ENCODE measurements around the gene NCOR2. TPM values are rescaled to one million over a fixed set of nuclear protein-coding genes. Genes with fewer than 3 reads are reported as not detected.

Gene NCOR2
- total and polyA plus RNA-seq, 8 donors, result 60.1 to 331 (median 96.4) TPM

GRCh38 chr12:124543590-124544310, 23.7 kb downstream of the NCOR2 start:
- intact Hi-C loops (cut with DNase I), result no loop called here
- TF ChIP-seq CTCF (IDR thresholded peaks at IDR 0.05), result no peak
- Histone ChIP-seq H3K27ac (peak overlapping the region in 1 of 2 donors; percentile 33), H3K27me3 (no peaks in the 10 kb centered on the region), H3K36me3 (no peaks in the 10 kb centered on the region), H3K4me3 (no peak overlapping the region), H3K4me1 (peaks cover 56 to 75% of the 10 kb centered on the region in 2 donors), H3K9me3 (no peaks in the 10 kb centered on the region)
- ATAC-seq (no peak), DNase-seq (peak in 1 of 4 donors; percentile 77)

- intact Hi-C loops (cut with DNase I), result no loop called here
- DNase-seq (peak in 2 of 4 donors; percentile 61 to 83), ATAC-seq (peak; percentile 14)
- Histone ChIP-seq H3K27me3 (no peaks in the 10 kb centered on the region), H3K27ac (peak overlapping the region in 1 of 2 donors; percentile 33), H3K9me3 (no peaks in the 10 kb centered on the region), H3K36me3 (no peaks in the 10 kb centered on the region), H3K4me3 (no peak overlapping the region), H3K4me1 (peaks cover 59 to 75% of the 10 kb centered on the region in 2 donors)
- TF ChIP-seq CTCF (IDR thresholded peaks at IDR 0.05), result no peak
Observed at GRCh38 chr12:124543052-124543589, 24.3 kb downstream of the NCOR2 start.

- Histone ChIP-seq H3K4me3 (no peak overlapping the region), H3K27ac (no peak overlapping the region), H3K27me3 (no peaks in the 10 kb centered on the region), H3K9me3 (no peaks in the 10 kb centered on the region), H3K4me1 (peaks cover 66 to 80% of the 10 kb centered on the region in 2 donors), H3K36me3 (no peaks in the 10 kb centered on the region)
- peak in 1 of 4 donors; percentile 79 for DNase-seq
- no peak for ATAC-seq
- intact Hi-C loops (cut with DNase I), result no loop called here
- no peak for TF ChIP-seq CTCF (IDR thresholded peaks at IDR 0.05)
Observed at GRCh38 chr12:124542021-124542949, 25.1 kb downstream of the NCOR2 start.

GRCh38 chr12:124541322-124541721, 26.1 kb downstream of the NCOR2 start:
- ATAC-seq, result no peak
- H3K4me3 ChIP-seq, result no peak overlapping the region
- no peak for DNase-seq
- intact Hi-C loops (cut with DNase I), result no loop called here
- no peaks in the 10 kb centered on the region for H3K36me3 ChIP-seq
- TF ChIP-seq CTCF (IDR thresholded peaks at IDR 0.05), result no peak
- no peaks in the 10 kb centered on the region for H3K9me3 ChIP-seq
- H3K27ac ChIP-seq, result no peak overlapping the region
- no peaks in the 10 kb centered on the region for H3K27me3 ChIP-seq
- H3K4me1 ChIP-seq, result peaks cover 72 to 85% of the 10 kb centered on the region in 2 donors

All from left lung (tissue), 10 donors.